ENCODE measurements around the gene DCAKD. TPM values are rescaled to one million over a fixed set of nuclear protein-coding genes. Genes with fewer than 3 reads are reported as not detected.
A peak's percentile ranks its signal among the peaks of the same experiment; 100 is the strongest.
"Not testable (repeated sequence)": the region's sequence is repeated elsewhere in the genome, so short reads cannot be mapped to it uniquely, and the experiment has no call there.

DCAKD gene
- total RNA-seq, 1 experiment from 2014 or later = 74.1 TPM

DNA sequence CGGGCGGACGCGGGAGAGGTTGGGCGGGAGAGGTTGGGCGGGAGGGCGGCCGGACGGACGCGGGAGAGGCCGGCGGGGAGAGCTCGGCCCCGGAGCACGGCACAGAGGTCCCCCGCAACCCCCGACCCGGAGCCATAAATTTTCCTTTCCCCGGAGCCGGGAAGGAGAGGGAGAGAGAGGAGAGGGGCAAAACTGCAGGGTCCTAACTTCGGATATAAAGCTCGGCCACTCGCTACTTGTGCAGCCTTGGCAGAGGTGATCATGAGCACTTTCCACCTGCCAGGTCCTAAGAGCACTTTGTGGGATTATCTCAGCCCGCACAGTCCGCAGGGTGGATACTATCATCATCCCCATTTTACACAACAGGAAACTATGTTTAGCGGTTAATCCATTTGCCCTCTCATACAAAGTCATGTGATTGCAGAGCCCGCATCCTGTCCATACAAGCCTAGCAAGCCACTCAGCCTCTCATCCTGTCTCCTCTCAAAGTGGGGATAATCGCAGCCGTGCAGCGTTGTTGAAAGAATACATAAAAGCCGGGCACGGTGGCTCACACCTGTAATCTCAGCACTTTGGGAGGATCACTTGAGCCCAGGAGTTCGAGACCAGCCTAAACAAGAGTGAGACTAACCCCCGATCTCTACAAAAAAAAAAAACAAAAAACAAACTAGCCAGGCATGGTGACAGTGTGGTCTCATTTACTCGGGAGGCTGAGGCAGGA lies 780 bp upstream of the DCAKD start:
- Histone ChIP-seq H3K9me3 (replicated peaks) (no peaks in the 10 kb centered on the region), H3K36me3 (peaks cover 12% of the 10 kb centered on the region), H3K27me3 (replicated peaks) (no peaks in the 10 kb centered on the region), H3K4me3 (peak overlapping the region; percentile 39), H3K27ac (peak overlapping the region; percentile 74), H3K4me1 (replicated peaks) (peaks cover 20% of the 10 kb centered on the region)
- DNase-seq (ENCODE audit: low read depth in 1 of 2, low spot score in 2 of 2) = peak; percentile 67 to 75

DNA sequence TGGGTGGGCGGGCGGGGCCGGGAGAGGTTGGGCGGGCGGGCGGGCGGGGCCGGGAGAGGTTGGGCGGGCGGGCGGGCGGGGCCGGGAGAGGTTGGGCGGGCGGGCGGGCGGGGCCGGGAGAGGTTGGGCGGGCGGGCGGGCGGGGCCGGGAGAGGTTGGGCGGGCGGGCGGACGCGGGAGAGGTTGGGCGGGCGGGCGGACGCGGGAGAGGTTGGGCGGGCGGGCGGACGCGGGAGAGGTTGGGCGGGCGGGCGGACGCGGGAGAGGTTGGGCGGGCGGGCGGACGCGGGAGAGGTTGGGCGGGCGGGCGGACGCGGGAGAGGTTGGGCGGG lies 254 bp upstream of the DCAKD start:
- peaks cover 12% of the 10 kb centered on the region for H3K36me3 ChIP-seq
- H3K4me3 ChIP-seq = peak overlapping the region; percentile 39
- not testable (repeated sequence) for DNase-seq (ENCODE audit: low read depth in 1 of 2, low spot score in 2 of 2); H3K27me3 ChIP-seq (replicated peaks); H3K27ac ChIP-seq; H3K9me3 ChIP-seq (replicated peaks)
- H3K4me1 ChIP-seq (replicated peaks) = peaks cover 23% of the 10 kb centered on the region

GRCh38 chr17:45050481-45051059 lies 862 bp downstream of the DCAKD start:
- peak overlapping the region; percentile 51 for H3K4me3 ChIP-seq

GRCh38 chr17:45048795-45049563 lies 2.5 kb downstream of the DCAKD start:
- H3K27ac ChIP-seq = no peak overlapping the region

More at GRCh38 chr17:45050481-45051059, 862 bp downstream of the DCAKD start:
- no peaks in the 10 kb centered on the region for H3K9me3 ChIP-seq (replicated peaks)
- peak overlapping the region; percentile 80 for H3K27ac ChIP-seq
- peaks cover 18% of the 10 kb centered on the region for H3K36me3 ChIP-seq
- no peak for DNase-seq (ENCODE audit: low read depth in 1 of 2, low spot score in 2 of 2)
- H3K27me3 ChIP-seq (replicated peaks) = no peaks in the 10 kb centered on the region
- peaks cover 25% of the 10 kb centered on the region for H3K4me1 ChIP-seq (replicated peaks)

DNA sequence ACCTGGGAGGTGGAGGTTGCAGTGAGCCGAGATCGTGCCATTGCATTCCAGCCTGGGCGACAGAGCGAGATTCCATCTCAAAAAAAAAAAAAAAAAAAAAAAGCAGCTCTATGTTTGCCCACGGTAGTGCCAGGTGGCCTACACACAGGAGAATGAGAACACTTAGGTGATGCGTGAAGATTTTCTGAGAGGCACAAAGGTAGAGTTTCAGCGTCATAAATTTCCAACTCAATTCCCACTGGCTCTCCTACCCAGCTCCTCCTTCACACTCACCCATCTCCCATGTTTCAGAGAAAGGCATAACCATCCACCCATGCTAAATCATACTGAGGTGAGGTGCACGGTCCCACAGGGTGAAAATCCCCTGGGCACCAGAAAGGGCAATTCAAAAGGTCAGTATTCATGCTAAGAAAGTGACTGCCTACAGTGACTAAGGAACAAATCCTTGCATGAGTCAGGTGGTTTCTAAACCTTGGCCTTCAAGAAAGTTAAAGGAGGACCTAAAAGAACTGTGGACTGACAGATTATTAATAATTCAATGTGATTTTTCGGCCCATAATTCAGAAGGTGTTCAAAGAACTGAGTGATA lies 4.8 kb downstream of the DCAKD start:
- H3K36me3 ChIP-seq = peaks cover 29% of the 10 kb centered on the region
- no peak for DNase-seq (ENCODE audit: low read depth in 1 of 2, low spot score in 2 of 2)
- H3K27me3 ChIP-seq (replicated peaks) = no peaks in the 10 kb centered on the region
- H3K27ac ChIP-seq = no peak overlapping the region
- no peak overlapping the region for H3K4me3 ChIP-seq
- peaks cover 19% of the 10 kb centered on the region for H3K4me1 ChIP-seq (replicated peaks)
- no peaks in the 10 kb centered on the region for H3K9me3 ChIP-seq (replicated peaks)

More at GRCh38 chr17:45048795-45049563, 2.5 kb downstream of the DCAKD start:
- Histone ChIP-seq H3K9me3 (replicated peaks) (no peaks in the 10 kb centered on the region), H3K27me3 (replicated peaks) (no peaks in the 10 kb centered on the region), H3K4me1 (replicated peaks) (peaks cover 25% of the 10 kb centered on the region), H3K36me3 (peaks cover 21% of the 10 kb centered on the region), H3K4me3 (no peak overlapping the region)
- DNase-seq (ENCODE audit: low read depth in 1 of 2, low spot score in 2 of 2) = no peak

DNA sequence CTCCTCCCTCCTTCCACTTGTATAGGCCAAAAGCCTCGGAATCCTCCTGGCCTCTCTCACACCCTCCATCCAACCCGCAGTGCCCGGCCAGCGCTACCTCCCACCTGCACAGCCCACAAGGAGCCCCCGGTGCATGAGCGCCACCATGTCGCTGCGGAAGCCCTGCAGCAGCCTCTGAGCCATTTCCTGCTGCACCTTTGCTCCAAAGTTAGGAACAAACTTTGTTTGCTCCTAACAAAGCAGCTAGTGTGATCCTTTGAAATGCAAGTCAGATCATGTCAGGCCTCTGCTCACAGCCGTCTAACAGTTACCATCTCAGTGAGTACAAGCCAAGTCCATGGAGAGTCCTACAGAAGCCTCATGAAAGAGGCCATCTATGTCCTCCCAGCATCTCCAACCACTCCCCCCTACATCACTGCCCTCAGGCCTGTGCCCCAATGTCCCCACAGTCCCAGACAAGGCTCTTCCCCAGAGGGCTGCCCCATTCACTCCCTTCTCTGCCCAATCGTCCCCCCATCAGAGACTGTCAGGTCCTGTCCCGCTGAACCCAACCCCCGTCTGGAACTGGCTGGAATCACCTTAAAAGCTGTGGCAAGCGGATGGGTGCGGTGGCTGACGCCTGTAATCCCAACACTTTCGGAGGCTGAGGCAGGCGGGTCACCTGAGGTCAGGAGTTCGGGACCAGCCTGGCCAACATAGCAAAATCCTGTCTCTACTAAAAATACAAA lies 7.5 kb downstream of the DCAKD start:
- no peak overlapping the region for H3K4me3 ChIP-seq
- peaks cover 24% of the 10 kb centered on the region; the same call in 1 of the 2 replicates for H3K36me3 ChIP-seq
- no peak overlapping the region for H3K27ac ChIP-seq
- DNase-seq (ENCODE audit: low read depth in 1 of 2, low spot score in 2 of 2) = no peak
- H3K9me3 ChIP-seq (replicated peaks) = no peaks in the 10 kb centered on the region
- H3K4me1 ChIP-seq (replicated peaks) = peaks cover 5% of the 10 kb centered on the region
- H3K27me3 ChIP-seq (replicated peaks) = no peaks in the 10 kb centered on the region

DNA sequence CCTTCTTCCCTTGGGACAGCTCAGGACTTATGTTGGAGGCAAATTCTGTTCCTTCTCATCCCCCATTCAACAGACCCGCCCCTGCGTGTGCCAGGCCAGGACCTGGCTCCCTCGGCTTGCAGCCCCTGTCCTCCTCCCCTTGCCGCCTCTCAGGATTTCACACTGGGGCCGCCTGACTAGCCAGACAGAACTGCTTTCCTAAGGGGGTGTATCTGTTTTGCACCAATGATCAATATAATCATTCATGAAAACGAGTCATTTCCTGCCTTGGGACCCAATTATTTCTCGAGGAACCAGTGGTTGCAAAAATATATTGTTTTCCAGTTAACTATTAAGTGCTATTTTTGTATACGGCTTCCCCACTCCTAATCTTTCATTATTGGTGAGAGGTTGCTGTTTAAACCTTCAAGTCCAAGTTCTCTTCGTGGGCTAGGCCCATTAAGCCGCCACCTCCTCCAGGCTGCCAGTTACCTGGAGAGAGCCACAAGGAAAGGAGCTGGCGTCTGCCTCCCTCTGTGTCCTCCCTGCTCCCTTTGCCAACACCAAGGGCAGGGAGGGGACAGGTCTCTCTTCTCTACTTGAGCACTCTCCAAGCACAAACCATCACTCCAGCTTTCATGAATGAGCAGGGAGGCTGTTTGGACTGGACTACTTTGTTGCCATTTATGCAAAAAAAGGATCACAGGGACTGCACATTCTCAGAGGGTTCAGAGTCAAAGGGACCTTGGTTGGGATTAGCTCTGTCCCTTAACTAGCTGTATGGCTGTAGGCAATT lies 8.9 kb downstream of the DCAKD start:
- H3K9me3 ChIP-seq (replicated peaks) = no peaks in the 10 kb centered on the region
- H3K4me3 ChIP-seq = no peak overlapping the region
- H3K27ac ChIP-seq = no peak overlapping the region
- no peaks in the 10 kb centered on the region for H3K27me3 ChIP-seq (replicated peaks)
- peaks cover 5% of the 10 kb centered on the region for H3K4me1 ChIP-seq (replicated peaks)
- DNase-seq (ENCODE audit: low read depth in 1 of 2, low spot score in 2 of 2) = no peak
- peaks cover 24% of the 10 kb centered on the region; the same call in 1 of the 2 replicates for H3K36me3 ChIP-seq

- H3K27me3 ChIP-seq (replicated peaks) = no peaks in the 10 kb centered on the region
- no peak for DNase-seq (ENCODE audit: low read depth in 1 of 2, low spot score in 2 of 2)
- no peak overlapping the region for H3K4me3 ChIP-seq
- peaks cover 26% of the 10 kb centered on the region for H3K36me3 ChIP-seq
- H3K27ac ChIP-seq = no peak overlapping the region
- H3K4me1 ChIP-seq (replicated peaks) = no peaks in the 10 kb centered on the region
- H3K9me3 ChIP-seq (replicated peaks) = no peaks in the 10 kb centered on the region
Observed at GRCh38 chr17:45040459-45040858, 11.0 kb downstream of the DCAKD start.

- DNase-seq (ENCODE audit: low read depth in 1 of 2, low spot score in 2 of 2) = no peak
- Histone ChIP-seq H3K27ac (no peak overlapping the region), H3K4me1 (replicated peaks) (no peaks in the 10 kb centered on the region)
Observed at GRCh38 chr17:45038728-45039634, 12.5 kb downstream of the DCAKD start.

DNA sequence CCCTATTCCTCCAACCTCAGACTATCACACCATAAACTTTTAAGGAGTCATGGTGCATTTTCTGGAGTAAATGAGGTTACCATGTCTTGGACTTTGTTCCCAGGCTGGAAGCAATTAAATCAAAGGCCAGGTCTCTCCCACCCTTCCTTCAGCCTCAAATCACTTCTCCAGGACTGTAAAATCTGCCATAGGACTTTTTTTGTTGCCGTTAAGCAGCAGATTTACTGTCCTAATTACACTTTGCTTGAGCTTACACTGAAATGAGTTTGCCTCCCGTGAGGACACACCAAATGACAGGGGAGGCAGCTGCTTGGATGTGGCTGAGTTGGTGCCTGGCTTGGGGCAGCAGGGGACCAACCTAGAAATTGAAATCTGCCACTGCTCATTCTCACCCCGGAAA lies 14.7 kb downstream of the DCAKD start:
- Histone ChIP-seq H3K27ac (no peak overlapping the region), H3K9me3 (replicated peaks) (no peaks in the 10 kb centered on the region), H3K4me3 (no peak overlapping the region), H3K4me1 (replicated peaks) (no peaks in the 10 kb centered on the region), H3K27me3 (replicated peaks) (no peaks in the 10 kb centered on the region), H3K36me3 (peaks cover 49% of the 10 kb centered on the region)
- DNase-seq (ENCODE audit: low read depth in 1 of 2, low spot score in 2 of 2) = no peak

More at GRCh38 chr17:45038728-45039634, 12.5 kb downstream of the DCAKD start:
- H3K9me3 ChIP-seq (replicated peaks) = no peaks in the 10 kb centered on the region
- H3K27me3 ChIP-seq (replicated peaks) = no peaks in the 10 kb centered on the region
- H3K36me3 ChIP-seq = peaks cover 33% of the 10 kb centered on the region
- no peak overlapping the region for H3K4me3 ChIP-seq

DNA sequence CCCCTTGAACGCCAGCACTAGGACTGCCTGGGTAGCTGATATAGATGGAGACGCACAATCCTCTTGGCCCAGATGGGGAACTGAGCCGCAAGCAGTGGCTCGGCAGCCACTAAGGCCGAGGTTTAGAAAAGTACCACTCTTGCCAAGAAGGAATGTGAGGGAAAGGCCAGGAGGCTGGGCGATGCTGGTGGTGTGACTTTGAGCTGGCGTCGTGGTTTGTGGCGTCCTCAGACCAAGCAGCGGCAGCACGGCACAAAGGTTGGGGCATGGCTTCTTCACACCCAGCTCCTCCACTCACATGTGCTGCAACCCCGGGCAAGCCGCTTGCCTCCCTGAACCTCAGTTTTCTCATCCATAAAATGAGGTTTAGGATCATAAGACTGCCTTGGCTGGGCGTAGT lies 15.6 kb downstream of the DCAKD start:
- H3K9me3 ChIP-seq (replicated peaks) = no peaks in the 10 kb centered on the region
- H3K4me3 ChIP-seq = no peak overlapping the region
- no peak overlapping the region for H3K27ac ChIP-seq
- H3K4me1 ChIP-seq (replicated peaks) = no peaks in the 10 kb centered on the region
- DNase-seq (ENCODE audit: low read depth in 1 of 2, low spot score in 2 of 2) = no peak
- no peaks in the 10 kb centered on the region for H3K27me3 ChIP-seq (replicated peaks)
- peaks cover 57% of the 10 kb centered on the region for H3K36me3 ChIP-seq

DNA sequence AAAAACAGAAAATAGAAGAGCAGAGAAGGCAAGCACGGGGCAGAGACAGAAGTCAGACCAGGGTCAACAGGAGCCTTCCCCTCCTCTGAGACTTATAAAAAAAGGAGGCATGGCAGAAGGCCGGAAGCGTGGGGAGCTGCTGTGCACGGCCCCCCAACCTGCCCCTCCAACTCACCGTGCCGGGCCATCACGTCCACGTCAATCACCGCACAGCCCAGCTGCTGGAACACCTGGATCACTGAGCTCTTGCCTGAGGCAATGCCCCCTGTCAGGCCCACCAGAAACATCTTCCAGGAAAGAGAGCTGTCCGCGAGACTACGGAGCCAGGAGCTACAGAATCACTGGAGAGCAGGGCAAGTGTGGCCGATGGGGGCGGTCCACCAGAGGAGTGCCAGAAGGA lies 16.8 kb downstream of the DCAKD start:
- H3K36me3 ChIP-seq = peaks cover 68% of the 10 kb centered on the region
- no peaks in the 10 kb centered on the region for H3K27me3 ChIP-seq (replicated peaks)
- no peak overlapping the region for H3K27ac ChIP-seq
- DNase-seq (ENCODE audit: low read depth in 1 of 2, low spot score in 2 of 2) = no peak
- H3K9me3 ChIP-seq (replicated peaks) = no peaks in the 10 kb centered on the region
- no peaks in the 10 kb centered on the region for H3K4me1 ChIP-seq (replicated peaks)
- no peak overlapping the region for H3K4me3 ChIP-seq
